ENCODE results near the gene NAV1.

DNA sequence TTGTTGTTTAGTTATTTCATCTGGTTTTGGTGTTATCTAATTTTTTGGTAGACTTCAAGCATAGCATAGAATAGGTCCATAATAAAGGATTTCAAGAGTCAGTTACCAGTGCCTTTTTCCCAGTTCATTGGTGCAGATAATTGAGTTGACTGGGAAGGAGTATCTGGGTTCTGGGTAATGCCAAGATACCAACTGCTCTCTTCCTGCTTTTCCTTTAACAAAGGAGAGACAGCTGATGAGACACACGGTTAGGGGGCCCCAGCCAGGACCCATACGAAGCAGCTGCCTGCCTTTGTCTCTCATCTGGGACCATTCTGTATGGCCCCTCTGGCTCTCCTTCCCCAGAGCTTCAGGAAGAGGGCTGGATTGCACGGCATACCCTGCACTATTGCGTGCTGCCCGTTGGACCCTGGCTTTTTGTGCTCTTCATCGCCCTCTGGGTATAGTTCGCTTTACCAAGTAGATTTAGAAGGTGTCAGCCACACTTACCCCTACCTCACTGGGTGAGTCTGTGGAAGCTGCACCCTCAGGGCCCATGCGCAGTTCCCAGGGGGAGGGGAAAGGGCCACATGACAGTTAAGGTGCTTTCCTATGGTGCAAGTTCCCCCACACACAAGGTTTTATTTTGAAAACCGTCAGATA is 7.0 kb downstream of the NAV1 start:
- TF ChIP-seq, protein P1, sequence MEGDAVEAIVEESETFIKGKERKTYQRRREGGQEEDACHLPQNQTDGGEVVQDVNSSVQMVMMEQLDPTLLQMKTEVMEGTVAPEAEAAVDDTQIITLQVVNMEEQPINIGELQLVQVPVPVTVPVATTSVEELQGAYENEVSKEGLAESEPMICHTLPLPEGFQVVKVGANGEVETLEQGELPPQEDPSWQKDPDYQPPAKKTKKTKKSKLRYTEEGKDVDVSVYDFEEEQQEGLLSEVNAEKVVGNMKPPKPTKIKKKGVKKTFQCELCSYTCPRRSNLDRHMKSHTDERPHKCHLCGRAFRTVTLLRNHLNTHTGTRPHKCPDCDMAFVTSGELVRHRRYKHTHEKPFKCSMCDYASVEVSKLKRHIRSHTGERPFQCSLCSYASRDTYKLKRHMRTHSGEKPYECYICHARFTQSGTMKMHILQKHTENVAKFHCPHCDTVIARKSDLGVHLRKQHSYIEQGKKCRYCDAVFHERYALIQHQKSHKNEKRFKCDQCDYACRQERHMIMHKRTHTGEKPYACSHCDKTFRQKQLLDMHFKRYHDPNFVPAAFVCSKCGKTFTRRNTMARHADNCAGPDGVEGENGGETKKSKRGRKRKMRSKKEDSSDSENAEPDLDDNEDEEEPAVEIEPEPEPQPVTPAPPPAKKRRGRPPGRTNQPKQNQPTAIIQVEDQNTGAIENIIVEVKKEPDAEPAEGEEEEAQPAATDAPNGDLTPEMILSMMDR (IDR thresholded peaks at IDR 0.05) = no peak
- TF ChIP-seq POLR2A (IDR thresholded peaks at IDR 0.05) = no peak

Measured in esophagus squamous epithelium (tissue), 4 donors.